BE2C (cell line): ENCODE data around the gene IGDCC3.

Experiments used
- DNase-seq: peaks from one replicate; pipeline ENCODE4 v3.0.0-alpha.2; 2020
- H3K27me3 ChIP-seq: fragments of 250-450 bp; sonication (Bioruptor Pico); 2 replicates; pipeline ENCODE4 v1.5.1; 2020; ENCODE audit warnings: mild to moderate bottlenecking
- H3K36me3 ChIP-seq: fragments of 250-450 bp; sonication (Bioruptor Pico); 2 replicates; pipeline ENCODE4 v1.5.1; 2020; ENCODE audit warnings: mild to moderate bottlenecking
- H3K4me1 ChIP-seq: fragments of 250-450 bp; sonication (Bioruptor Pico); 2 replicates; pipeline ENCODE4 v1.5.1; 2020
- H3K4me3 ChIP-seq: 2 replicates; pipeline ENCODE4 v1.5.1; 2011; ENCODE audit warnings: low read depth, low read length
- H3K9me3 ChIP-seq: fragments of 250-450 bp; sonication (Bioruptor Pico); 2 replicates; pipeline ENCODE4 v1.5.1; 2020
- CTCF ChIP-seq: IDR thresholded peaks from 2 replicates; pipeline ENCODE4 v1.5.1; 2012; ENCODE audit warnings: mild to moderate bottlenecking, low read depth, low read length

Gene IGDCC3

GRCh38 chr15:65366122-65366892, 11.5 kb downstream of the IGDCC3 start:
- H3K9me3 ChIP-seq, result no peaks in the 10 kb centered on the region
- no peak overlapping the region for H3K4me3 ChIP-seq
- TF ChIP-seq CTCF, result no peak
- H3K36me3 ChIP-seq, result no peaks in the 10 kb centered on the region; the same call in none of the 2 replicates
- no peaks in the 10 kb centered on the region for H3K27me3 ChIP-seq
- H3K4me1 ChIP-seq, result peaks cover 14% of the 10 kb centered on the region
- DNase-seq, result no peak

GRCh38 chr15:65365229-65365628, 12.6 kb downstream of the IGDCC3 start:
- no peak for TF ChIP-seq CTCF
- H3K4me1 ChIP-seq, result peaks cover 14% of the 10 kb centered on the region
- no peak for DNase-seq
- no peaks in the 10 kb centered on the region for H3K9me3 ChIP-seq
- H3K36me3 ChIP-seq, result no peaks in the 10 kb centered on the region; the same call in 1 of the 2 replicates
- no peaks in the 10 kb centered on the region for H3K27me3 ChIP-seq
- no peak overlapping the region for H3K4me3 ChIP-seq

DNA sequence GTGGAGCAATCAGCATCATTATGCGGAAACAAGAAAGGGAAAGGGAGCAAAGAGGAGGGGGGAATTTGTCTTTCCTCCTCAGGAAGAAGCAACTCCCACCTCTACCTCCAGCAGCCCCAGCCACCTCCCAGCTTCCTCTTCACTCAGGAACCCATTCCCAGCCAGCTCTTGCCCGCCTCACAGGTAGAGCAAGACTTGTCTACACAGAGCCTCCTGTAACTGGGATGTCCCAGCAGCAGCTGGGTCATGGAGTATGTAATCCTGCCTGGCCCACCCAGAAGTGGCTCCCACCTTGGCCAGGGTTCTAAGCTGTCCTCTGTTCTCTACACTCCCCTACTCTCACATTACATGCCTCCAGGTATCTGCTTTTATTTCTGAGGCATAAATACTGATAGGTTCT, 14.0 kb downstream of the IGDCC3 start:
- Histone ChIP-seq H3K4me1 (peaks cover 10% of the 10 kb centered on the region), H3K27me3 (no peaks in the 10 kb centered on the region)
- TF ChIP-seq CTCF, result no peak

DNA sequence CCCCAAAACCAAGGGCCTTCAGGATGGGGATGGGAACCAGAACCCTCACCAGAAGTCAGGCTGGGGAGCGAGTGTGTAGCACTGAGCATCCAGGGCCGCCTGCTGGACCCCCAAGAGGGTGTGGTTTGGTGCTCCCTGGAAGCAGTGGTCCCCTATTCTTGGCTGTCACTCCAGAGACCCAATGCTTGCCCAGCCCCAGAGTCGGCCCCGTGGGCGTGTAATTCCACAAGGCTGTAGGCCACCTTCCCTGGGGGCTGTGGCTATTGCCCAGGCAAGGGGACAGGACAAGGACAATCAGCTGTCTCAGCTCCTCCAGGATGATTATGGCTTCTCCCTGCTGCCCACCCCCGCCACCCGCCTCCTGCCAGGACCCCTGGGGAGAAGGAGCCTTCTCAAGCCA, 14.5 kb downstream of the IGDCC3 start:
- TF ChIP-seq CTCF, result no peak
- no peaks in the 10 kb centered on the region for H3K27me3 ChIP-seq
- no peaks in the 10 kb centered on the region; the same call in 1 of the 2 replicates for H3K36me3 ChIP-seq
- no peak for DNase-seq
- H3K9me3 ChIP-seq, result no peaks in the 10 kb centered on the region
- no peak overlapping the region for H3K4me3 ChIP-seq
- peaks cover 6% of the 10 kb centered on the region for H3K4me1 ChIP-seq

More for the DNA sequence above, 14.0 kb downstream of the IGDCC3 start:
- H3K4me3 ChIP-seq, result no peak overlapping the region
- H3K36me3 ChIP-seq, result no peaks in the 10 kb centered on the region; the same call in 1 of the 2 replicates
- H3K9me3 ChIP-seq, result no peaks in the 10 kb centered on the region
- DNase-seq, result no peak

GRCh38 chr15:65362491-65362890, 15.3 kb downstream of the IGDCC3 start:
- Histone ChIP-seq H3K27me3 (no peaks in the 10 kb centered on the region), H3K4me3 (no peak overlapping the region), H3K9me3 (no peaks in the 10 kb centered on the region), H3K36me3 (no peaks in the 10 kb centered on the region; the same call in 1 of the 2 replicates), H3K4me1 (peaks cover under 1% of the 10 kb centered on the region; the same call in 1 of the 2 replicates)
- TF ChIP-seq CTCF, result no peak
- no peak for DNase-seq

DNA sequence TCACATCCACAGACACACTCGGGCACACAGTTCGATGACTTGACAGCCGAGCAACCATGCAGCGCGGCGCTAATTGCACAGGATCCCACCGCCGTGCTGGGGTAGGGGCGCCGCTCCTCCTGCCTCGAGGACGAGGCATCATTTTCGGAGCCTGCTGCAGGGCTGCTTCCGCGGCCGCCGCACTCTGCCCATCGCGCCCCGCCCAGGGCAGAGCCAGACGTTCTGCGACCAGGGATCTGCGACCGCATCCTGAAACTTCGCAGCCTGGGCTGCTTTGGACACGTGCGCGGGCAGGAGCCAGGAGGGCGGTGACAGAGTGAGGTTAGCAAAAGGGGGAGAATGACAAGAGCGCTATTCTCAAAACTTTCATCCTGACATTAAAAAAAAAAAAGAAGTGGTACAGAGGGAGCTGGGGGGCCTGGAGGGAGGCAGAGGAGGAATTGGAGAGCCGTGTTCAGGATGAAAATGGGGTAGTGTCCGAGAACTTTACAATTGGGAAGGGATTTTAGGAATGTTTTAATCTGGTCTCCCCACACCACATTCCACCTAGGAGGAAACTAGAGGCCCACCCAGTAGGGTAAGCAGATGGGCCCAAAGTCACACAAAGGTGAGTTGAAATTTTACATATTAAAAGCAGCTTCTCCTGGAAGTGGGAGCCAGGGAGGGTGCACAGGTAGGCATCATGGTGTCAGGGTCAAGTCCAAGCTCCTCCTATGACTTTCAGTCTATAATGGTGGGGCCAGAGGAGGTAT, 15.9 kb downstream of the IGDCC3 start:
- TF ChIP-seq CTCF, result no peak
- Histone ChIP-seq H3K4me1 (no peaks in the 10 kb centered on the region; the same call in 1 of the 2 replicates), H3K36me3 (no peaks in the 10 kb centered on the region; the same call in 1 of the 2 replicates), H3K27me3 (no peaks in the 10 kb centered on the region), H3K9me3 (no peaks in the 10 kb centered on the region), H3K4me3 (no peak overlapping the region)
- DNase-seq, result no peak
